ENCODE results near the gene DEFB121.

DEFB121 gene

DNA sequence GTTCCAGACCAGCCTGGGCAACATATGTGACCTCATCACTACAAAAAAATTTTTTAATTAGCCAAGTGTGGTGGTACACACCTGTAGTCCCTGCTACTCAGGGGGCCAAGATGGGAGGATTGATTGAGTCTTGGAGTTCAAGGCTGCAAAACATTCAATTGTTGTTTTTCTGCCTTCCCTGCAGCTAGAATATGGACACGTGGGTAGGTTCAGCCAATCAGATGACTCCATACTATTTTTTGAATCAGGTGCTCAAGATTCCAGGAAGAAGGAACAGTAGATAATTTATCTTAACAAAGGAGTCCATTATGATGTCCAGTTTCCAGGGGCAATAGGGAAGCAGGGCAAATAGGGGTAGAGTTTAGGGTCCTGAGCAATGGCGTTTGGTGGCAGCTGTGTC is 13.2 kb downstream of the DEFB121 start:
- Histone ChIP-seq H4K8ac (ENCODE audit: low read depth, low read length) (no peak overlapping the region), H3K9ac (ENCODE audit: low read depth, low read length, poor library complexity) (no peak overlapping the region), H2BK5ac (ENCODE audit: low read length) (no peak overlapping the region), H2BK120ac (ENCODE audit: low read depth, low read length) (no peak overlapping the region), H3K14ac (ENCODE audit: low read length) (no peak overlapping the region), H3K27ac (replicated peaks; ENCODE audit: low read length) (no peak overlapping the region), H3K4me1 (ENCODE audit: control insufficient read depth in 2 of 2, insufficient read depth in 1 of 2, low read depth in 1 of 2, low read length in 2 of 2) (no peaks in the 10 kb centered on the region), H2BK15ac (ENCODE audit: low read length) (no peak overlapping the region), H3K4me3 (ENCODE audit: low read length in 2 of 2) (no peak overlapping the region), H3K36me3 (replicated peaks in 1 of 2; ENCODE audit: control insufficient read depth in 2 of 2, insufficient read depth in 2 of 2, low read length in 2 of 2) (no peaks in the 10 kb centered on the region), H3K23ac (ENCODE audit: low read depth, low read length, poor library complexity) (no peak overlapping the region), H2BK12ac (ENCODE audit: low read length) (no peak overlapping the region), H3K4me2 (ENCODE audit: insufficient read depth, low read length, poor library complexity, severe bottlenecking) (no peak overlapping the region), H3K27me3 (ENCODE audit: control insufficient read depth in 3 of 3, insufficient read depth in 3 of 3, low read depth in 1 of 3, low read length in 3 of 3) (peaks cover 0 to 4% (median 0%) of the 10 kb centered on the region in 3 experiments), H2AK5ac (ENCODE audit: low read depth, low read length) (no peak overlapping the region), H3K18ac (ENCODE audit: low read length) (no peak overlapping the region), H3K4ac (ENCODE audit: low read length) (no peak overlapping the region), H3K79me1 (ENCODE audit: low read depth, low read length) (no peaks in the 10 kb centered on the region), H3K9me3 (replicated peaks in 1 of 2; ENCODE audit: control insufficient read depth in 2 of 2, insufficient read depth in 1 of 2, low read depth in 1 of 2, low read length in 2 of 2) (peaks cover 0 to 33% of the 10 kb centered on the region in 2 donors), H4K91ac (ENCODE audit: low read depth, low read length, poor library complexity) (no peak overlapping the region), H2AFZ (ENCODE audit: low read length) (no peak overlapping the region)
- DNase-seq (ENCODE audit: low spot score): no peak
- WGBS, 2 donors (ENCODE audit: extremely low coverage in 2 of 2, insufficient read length in 2 of 2, insufficient replicate concordance in 1 of 2): no CpG with 5 or more reads among the region's 2 CpGs

DNA sequence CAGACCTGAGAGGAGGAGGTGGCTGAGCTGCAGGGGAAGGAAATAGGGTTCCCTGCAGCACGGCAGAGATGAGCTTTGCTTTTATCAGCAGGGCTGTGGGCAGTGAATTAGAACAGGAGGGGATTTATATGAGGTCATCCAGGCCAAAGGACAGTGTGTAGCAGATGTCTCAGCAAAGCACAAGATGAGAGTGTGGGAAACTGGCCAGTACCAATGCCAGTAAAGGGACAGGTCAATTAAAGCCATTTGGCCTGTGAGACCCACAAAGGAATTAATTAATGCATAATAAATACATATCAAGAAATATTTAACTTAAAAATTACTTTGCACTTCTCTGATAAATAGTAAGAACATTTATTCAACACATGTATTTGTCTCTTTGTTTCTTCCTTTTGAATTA is 15.5 kb downstream of the DEFB121 start, which contains the start of gene DEFB119:
Gene DEFB119, minus strand, starts transcription at position 101 of the 400 bp plus-strand sequence. CDS start 107 bp downstream, outside the sequence.
- H3K4ac ChIP-seq (ENCODE audit: low read length): no peak within 1 kb of the TSS
- no peak within 1 kb of the TSS for H3K14ac ChIP-seq (ENCODE audit: low read length)
- WGBS, 2 donors (ENCODE audit: extremely low coverage in 2 of 2, insufficient read length in 2 of 2, insufficient replicate concordance in 1 of 2): no CpG with 5 or more reads among the region's 1 CpG
- no peak within 1 kb of the TSS for H2BK12ac ChIP-seq (ENCODE audit: low read length)
- H3K36me3 ChIP-seq (replicated peaks in 1 of 2; ENCODE audit: control insufficient read depth in 2 of 2, insufficient read depth in 2 of 2, low read length in 2 of 2): no peaks in the 10 kb centered on the region
- H3K79me1 ChIP-seq (ENCODE audit: low read depth, low read length): no peaks in the 10 kb centered on the region
- no peak within 1 kb of the TSS for H2BK120ac ChIP-seq (ENCODE audit: low read depth, low read length)
- no peak within 1 kb of the TSS for H2BK5ac ChIP-seq (ENCODE audit: low read length)
- H3K4me2 ChIP-seq (ENCODE audit: insufficient read depth, low read length, poor library complexity, severe bottlenecking): no peak within 1 kb of the TSS
- peaks cover 0 to 37% of the 10 kb centered on the region in 2 donors for H3K9me3 ChIP-seq (replicated peaks in 1 of 2; ENCODE audit: control insufficient read depth in 2 of 2, insufficient read depth in 1 of 2, low read depth in 1 of 2, low read length in 2 of 2)
- H3K27me3 ChIP-seq (ENCODE audit: control insufficient read depth in 3 of 3, insufficient read depth in 3 of 3, low read depth in 1 of 3, low read length in 3 of 3): peaks cover 0 to 4% (median 0%) of the 10 kb centered on the region in 3 experiments
- no peak within 1 kb of the TSS for H2AFZ ChIP-seq (ENCODE audit: low read length)
- H3K27ac ChIP-seq (replicated peaks; ENCODE audit: low read length): no peak within 1 kb of the TSS
- no peak within 1 kb of the TSS for H4K91ac ChIP-seq (ENCODE audit: low read depth, low read length, poor library complexity)
- no peak within 1 kb of the TSS for H2AK5ac ChIP-seq (ENCODE audit: low read depth, low read length)
- H3K18ac ChIP-seq (ENCODE audit: low read length): no peak within 1 kb of the TSS
- no peak for DNase-seq (ENCODE audit: low spot score)
- no peak within 1 kb of the TSS for H2BK15ac ChIP-seq (ENCODE audit: low read length)
- H4K8ac ChIP-seq (ENCODE audit: low read depth, low read length): no peak within 1 kb of the TSS
- no peak within 1 kb of the TSS for H3K23ac ChIP-seq (ENCODE audit: low read depth, low read length, poor library complexity)
- H3K4me1 ChIP-seq (ENCODE audit: control insufficient read depth in 2 of 2, insufficient read depth in 1 of 2, low read depth in 1 of 2, low read length in 2 of 2): no peaks in the 10 kb centered on the region
- H3K9ac ChIP-seq (ENCODE audit: low read depth, low read length, poor library complexity): no peak within 1 kb of the TSS
- H3K4me3 ChIP-seq (ENCODE audit: low read length in 2 of 2): no peak within 1 kb of the TSS

DNA sequence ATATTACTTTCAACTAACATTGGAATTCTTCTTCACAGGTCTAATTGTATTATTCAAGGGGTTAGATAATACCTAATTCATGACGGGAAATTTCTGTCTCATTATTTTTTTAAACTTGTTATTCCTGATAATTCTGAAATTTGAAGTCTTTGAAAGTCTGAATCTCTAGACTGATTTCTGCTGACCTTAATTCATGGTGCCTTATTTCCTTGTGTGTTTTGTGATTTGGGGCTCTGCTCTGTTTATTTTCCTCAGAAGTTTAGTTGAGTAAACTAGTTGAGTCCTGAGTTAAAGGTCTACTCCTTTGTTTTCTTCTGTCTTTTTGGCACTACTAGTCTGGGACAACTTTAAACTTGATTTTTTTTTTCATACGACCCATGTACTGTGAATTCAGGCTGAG is 31.7 kb downstream of the DEFB121 start:
- Histone ChIP-seq H2AK5ac (ENCODE audit: low read depth, low read length) (no peak overlapping the region), H3K23ac (ENCODE audit: low read depth, low read length, poor library complexity) (no peak overlapping the region), H3K18ac (ENCODE audit: low read length) (no peak overlapping the region), H3K4ac (ENCODE audit: low read length) (no peak overlapping the region), H2BK5ac (ENCODE audit: low read length) (no peak overlapping the region), H3K9me3 (replicated peaks in 1 of 2; ENCODE audit: control insufficient read depth in 2 of 2, insufficient read depth in 1 of 2, low read depth in 1 of 2, low read length in 2 of 2) (peaks cover 0 to 21% of the 10 kb centered on the region in 2 donors), H4K91ac (ENCODE audit: low read depth, low read length, poor library complexity) (no peak overlapping the region), H4K8ac (ENCODE audit: low read depth, low read length) (no peak overlapping the region), H3K14ac (ENCODE audit: low read length) (no peak overlapping the region), H3K4me2 (ENCODE audit: insufficient read depth, low read length, poor library complexity, severe bottlenecking) (no peak overlapping the region), H3K27me3 (ENCODE audit: control insufficient read depth in 3 of 3, insufficient read depth in 3 of 3, low read depth in 1 of 3, low read length in 3 of 3) (peaks cover 0 to 20% (median 0%) of the 10 kb centered on the region in 3 experiments), H3K79me1 (ENCODE audit: low read depth, low read length) (no peaks in the 10 kb centered on the region), H3K36me3 (replicated peaks in 1 of 2; ENCODE audit: control insufficient read depth in 2 of 2, insufficient read depth in 2 of 2, low read length in 2 of 2) (no peaks in the 10 kb centered on the region), H3K27ac (replicated peaks; ENCODE audit: low read length) (no peak overlapping the region), H2BK15ac (ENCODE audit: low read length) (no peak overlapping the region), H2BK120ac (ENCODE audit: low read depth, low read length) (no peak overlapping the region), H3K9ac (ENCODE audit: low read depth, low read length, poor library complexity) (no peak overlapping the region), H3K4me1 (ENCODE audit: control insufficient read depth in 2 of 2, insufficient read depth in 1 of 2, low read depth in 1 of 2, low read length in 2 of 2) (no peaks in the 10 kb centered on the region), H3K4me3 (ENCODE audit: low read length in 2 of 2) (no peak overlapping the region), H2BK12ac (ENCODE audit: low read length) (no peak overlapping the region), H2AFZ (ENCODE audit: low read length) (no peak overlapping the region)
- WGBS, 2 donors (ENCODE audit: extremely low coverage in 2 of 2, insufficient read length in 2 of 2, insufficient replicate concordance in 1 of 2): no CpG with 5 or more reads among the region's 2 CpGs
- DNase-seq (ENCODE audit: low spot score): no peak

DNA sequence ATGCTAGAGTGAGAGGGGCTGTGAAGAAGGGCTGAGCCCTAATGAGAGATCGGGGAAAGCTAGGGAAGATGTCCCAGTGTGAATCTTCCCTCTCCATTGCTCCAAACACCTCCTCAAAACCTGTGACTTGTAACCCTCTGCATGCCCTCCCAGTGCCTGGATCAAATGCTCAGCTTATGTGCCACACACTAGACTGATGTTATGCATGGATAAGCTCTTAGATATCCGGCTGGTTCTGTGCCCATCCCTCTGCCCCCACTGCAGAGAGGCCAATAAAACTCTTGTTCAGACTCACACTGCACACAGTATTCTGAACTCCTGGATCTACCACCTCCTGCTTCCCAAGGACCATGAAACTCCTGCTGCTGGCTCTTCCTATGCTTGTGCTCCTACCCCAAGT is 37.7 kb downstream of the DEFB121 start, which contains the start of gene DEFB118:
Gene DEFB118, plus strand, starts transcription at position 301 of the 400 bp plus-strand sequence. Its CDS starts 50 bp downstream, at position 351.
- Histone ChIP-seq H2BK15ac (ENCODE audit: low read length) (no peak within 1 kb of the TSS), H3K14ac (ENCODE audit: low read length) (no peak within 1 kb of the TSS), H3K23ac (ENCODE audit: low read depth, low read length, poor library complexity) (no peak within 1 kb of the TSS), H3K4me1 (ENCODE audit: control insufficient read depth in 2 of 2, insufficient read depth in 1 of 2, low read depth in 1 of 2, low read length in 2 of 2) (no peaks in the 10 kb centered on the region), H3K9me3 (replicated peaks in 1 of 2; ENCODE audit: control insufficient read depth in 2 of 2, insufficient read depth in 1 of 2, low read depth in 1 of 2, low read length in 2 of 2) (peaks cover 0 to 25% of the 10 kb centered on the region in 2 donors), H2AK5ac (ENCODE audit: low read depth, low read length) (no peak within 1 kb of the TSS), H3K27ac (replicated peaks; ENCODE audit: low read length) (no peak within 1 kb of the TSS), H2BK5ac (ENCODE audit: low read length) (no peak within 1 kb of the TSS), H3K79me1 (ENCODE audit: low read depth, low read length) (no peaks in the 10 kb centered on the region), H4K91ac (ENCODE audit: low read depth, low read length, poor library complexity) (no peak within 1 kb of the TSS), H2BK120ac (ENCODE audit: low read depth, low read length) (no peak within 1 kb of the TSS), H2AFZ (ENCODE audit: low read length) (no peak within 1 kb of the TSS), H3K4me2 (ENCODE audit: insufficient read depth, low read length, poor library complexity, severe bottlenecking) (no peak within 1 kb of the TSS), H4K8ac (ENCODE audit: low read depth, low read length) (no peak within 1 kb of the TSS), H3K36me3 (replicated peaks in 1 of 2; ENCODE audit: control insufficient read depth in 2 of 2, insufficient read depth in 2 of 2, low read length in 2 of 2) (no peaks in the 10 kb centered on the region), H3K4ac (ENCODE audit: low read length) (no peak within 1 kb of the TSS), H3K4me3 (ENCODE audit: low read length in 2 of 2) (no peak within 1 kb of the TSS), H3K27me3 (ENCODE audit: control insufficient read depth in 3 of 3, insufficient read depth in 3 of 3, low read depth in 1 of 3, low read length in 3 of 3) (no peaks in the 10 kb centered on the region), H3K9ac (ENCODE audit: low read depth, low read length, poor library complexity) (no peak within 1 kb of the TSS), H2BK12ac (ENCODE audit: low read length) (no peak within 1 kb of the TSS), H3K18ac (ENCODE audit: low read length) (no peak within 1 kb of the TSS)
- WGBS, 2 donors (ENCODE audit: extremely low coverage in 2 of 2, insufficient read length in 2 of 2, insufficient replicate concordance in 1 of 2): no CpG with 5 or more reads among the region's 2 CpGs
- DNase-seq (ENCODE audit: low spot score): no peak
